Measurements from ENCODE around the gene FTL.
A peak's percentile ranks its signal among the peaks of the same experiment; 100 is the strongest.

FTL gene

DNA sequence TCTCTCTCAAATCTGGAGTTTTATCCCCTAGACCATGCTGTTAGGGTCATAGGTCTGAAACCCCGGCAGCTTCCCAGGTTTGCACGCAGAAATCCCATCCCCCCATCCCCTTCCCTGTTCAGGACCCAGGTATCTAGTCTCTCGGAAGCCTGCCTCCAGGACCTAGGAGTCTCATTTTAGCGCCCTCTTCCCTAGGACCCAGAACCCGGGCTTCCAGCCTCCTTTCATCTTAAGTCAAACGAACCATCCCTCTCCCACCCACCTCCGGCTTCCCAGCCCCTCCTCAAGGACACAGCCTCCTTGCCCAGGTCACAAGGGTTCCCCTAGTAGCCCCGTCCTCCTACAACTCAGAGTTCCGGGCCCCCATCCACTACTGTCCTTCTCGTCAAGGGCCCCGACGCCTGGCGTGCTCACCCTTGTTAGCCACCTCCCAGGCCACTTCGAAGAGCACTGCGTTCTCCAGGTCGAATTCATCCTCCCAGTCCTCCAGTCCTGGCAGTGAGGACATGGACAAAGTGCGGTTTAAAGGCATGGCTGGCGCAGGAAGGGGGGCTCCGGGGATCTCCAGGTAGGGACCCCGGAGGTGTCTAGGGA lies 27.6 kb downstream of the FTL start:
- no peak for DNase-seq

- peak; percentile 98 to 99 for DNase-seq
Observed at GRCh38 chr19:48993175-48994034, 28.3 kb downstream of the FTL start, which contains the start of the genes GYS1 and RUVBL2. Gene GYS1, minus strand, starts transcription at chr19:48993309. Its CDS starts 197 bp downstream, at chr19:48993112. Gene RUVBL2, plus strand, starts transcription at chr19:48993887. Its CDS starts 25 bp downstream, at chr19:48993912.

GRCh38 chr19:48994035-48994386 lies 28.9 kb downstream of the FTL start:
- DNase-seq, result no peak

- DNase-seq, result peak; percentile 70 to 79
Observed at GRCh38 chr19:48997972-48998371, 32.9 kb downstream of the FTL start.

GRCh38 chr19:48999481-49000325 lies 34.6 kb downstream of the FTL start:
- peak in 1 of 2 experiments; percentile 40 for DNase-seq

DNA sequence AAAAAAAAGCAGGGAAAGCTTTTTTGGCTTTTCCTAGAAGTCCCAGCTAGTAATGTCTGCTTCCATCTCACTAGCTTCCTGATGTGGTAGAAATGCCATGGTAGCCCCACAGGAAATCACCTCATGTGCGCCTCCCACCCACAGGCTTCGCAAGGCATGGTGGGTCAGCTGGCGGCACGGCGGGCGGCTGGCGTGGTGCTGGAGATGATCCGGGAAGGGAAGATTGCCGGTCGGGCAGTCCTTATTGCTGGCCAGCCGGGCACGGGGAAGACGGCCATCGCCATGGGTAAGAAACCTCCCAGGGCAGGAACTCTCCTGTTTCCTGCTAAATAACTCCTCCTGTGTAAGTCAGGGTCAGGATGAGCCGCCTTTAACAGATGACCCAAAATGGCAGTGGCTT lies 39.0 kb downstream of the FTL start:
- no peak for DNase-seq

- DNase-seq, result no peak
Observed at GRCh38 chr19:49004964-49005614, 40.0 kb downstream of the FTL start.

DNA sequence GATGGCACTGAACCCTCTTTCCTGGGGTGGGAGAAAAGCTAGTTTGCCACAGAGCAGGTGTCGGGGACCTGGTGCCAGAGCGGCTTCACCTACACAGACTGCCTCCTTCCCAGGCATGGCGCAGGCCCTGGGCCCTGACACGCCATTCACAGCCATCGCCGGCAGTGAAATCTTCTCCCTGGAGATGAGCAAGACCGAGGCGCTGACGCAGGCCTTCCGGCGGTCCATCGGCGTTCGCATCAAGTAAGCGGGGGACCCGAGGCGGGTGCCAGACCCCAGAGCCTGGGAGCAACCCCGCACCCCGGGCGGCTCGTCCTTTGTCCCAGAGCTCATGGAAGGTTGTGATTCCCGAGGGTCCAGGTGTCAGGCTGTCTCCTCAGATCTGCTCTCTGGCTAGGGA lies 41.8 kb downstream of the FTL start:
- DNase-seq, result no peak

GRCh38 chr19:49009828-49010227 lies 44.7 kb downstream of the FTL start:
- DNase-seq, result no peak

DNA sequence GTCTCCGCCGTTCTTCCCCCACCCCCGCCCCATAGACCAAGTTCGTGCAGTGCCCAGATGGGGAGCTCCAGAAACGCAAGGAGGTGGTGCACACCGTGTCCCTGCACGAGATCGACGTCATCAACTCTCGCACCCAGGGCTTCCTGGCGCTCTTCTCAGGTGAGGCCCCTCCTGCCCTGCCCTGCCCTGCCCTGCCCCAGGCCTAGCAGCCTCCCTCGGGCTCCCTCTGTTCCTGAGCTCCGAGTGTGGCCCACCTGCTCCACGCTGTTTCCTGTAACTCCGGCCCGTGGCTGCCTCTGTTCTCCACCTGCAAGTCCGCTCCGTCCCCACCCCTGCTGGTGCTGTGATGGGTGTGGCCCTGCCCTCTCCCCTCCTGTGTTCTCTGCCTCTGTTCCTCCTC lies 45.3 kb downstream of the FTL start:
- no peak for DNase-seq

DNA sequence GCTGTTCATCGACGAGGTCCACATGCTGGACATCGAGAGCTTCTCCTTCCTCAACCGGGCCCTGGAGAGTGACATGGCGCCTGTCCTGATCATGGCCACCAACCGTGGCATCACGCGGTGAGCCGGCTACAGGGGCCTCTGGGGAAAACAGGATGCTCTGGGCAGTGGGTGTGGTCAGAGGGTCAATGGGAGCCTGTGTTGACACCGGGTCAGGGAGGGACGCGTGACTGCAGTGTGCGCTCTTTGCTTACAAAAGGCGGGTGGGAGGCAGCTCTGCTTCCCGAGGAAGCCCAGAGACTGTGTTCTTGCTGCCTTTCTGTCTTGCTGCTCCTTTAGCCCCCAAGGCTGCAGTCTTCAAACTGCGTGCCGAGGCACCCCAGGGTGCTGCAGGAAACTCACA lies 46.1 kb downstream of the FTL start:
- no peak for DNase-seq

DNA sequence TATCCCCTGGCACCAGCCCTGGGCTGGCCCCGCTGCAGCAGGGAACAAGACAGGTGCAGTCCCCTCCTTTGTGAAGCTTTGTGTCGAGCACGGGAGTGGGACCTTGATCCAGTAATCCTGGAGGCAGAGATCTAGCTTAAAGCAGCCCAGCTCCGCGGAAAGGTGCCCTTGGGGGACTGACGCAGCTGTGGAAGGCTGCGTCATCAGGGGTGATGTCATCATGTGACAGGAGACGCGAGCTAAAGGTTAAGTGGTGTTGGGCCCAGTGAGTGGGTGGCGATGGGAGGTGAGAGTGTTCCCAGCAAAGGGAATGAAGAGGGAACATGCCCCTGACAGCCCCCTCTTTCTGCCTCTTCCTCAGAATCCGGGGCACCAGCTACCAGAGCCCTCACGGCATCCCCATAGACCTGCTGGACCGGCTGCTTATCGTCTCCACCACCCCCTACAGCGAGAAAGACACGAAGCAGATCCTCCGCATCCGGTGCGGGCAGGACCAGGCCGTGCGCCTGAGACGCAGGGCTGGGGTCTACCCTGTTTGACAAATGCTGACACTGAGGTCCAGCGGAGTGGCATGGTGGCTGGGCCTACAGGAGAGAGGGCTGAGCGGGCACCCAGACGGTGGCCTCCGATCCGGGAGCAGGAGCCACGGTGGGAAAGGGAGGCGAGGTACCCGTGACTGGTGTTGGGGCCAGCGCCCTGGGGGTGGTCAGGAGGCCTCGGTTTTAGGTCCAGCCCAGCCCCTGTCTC lies 49.2 kb downstream of the FTL start:
- DNase-seq, result peak in 1 of 2 experiments; percentile 30

GRCh38 chr19:49014870-49015255 lies 49.8 kb downstream of the FTL start:
- no peak for DNase-seq

DNA sequence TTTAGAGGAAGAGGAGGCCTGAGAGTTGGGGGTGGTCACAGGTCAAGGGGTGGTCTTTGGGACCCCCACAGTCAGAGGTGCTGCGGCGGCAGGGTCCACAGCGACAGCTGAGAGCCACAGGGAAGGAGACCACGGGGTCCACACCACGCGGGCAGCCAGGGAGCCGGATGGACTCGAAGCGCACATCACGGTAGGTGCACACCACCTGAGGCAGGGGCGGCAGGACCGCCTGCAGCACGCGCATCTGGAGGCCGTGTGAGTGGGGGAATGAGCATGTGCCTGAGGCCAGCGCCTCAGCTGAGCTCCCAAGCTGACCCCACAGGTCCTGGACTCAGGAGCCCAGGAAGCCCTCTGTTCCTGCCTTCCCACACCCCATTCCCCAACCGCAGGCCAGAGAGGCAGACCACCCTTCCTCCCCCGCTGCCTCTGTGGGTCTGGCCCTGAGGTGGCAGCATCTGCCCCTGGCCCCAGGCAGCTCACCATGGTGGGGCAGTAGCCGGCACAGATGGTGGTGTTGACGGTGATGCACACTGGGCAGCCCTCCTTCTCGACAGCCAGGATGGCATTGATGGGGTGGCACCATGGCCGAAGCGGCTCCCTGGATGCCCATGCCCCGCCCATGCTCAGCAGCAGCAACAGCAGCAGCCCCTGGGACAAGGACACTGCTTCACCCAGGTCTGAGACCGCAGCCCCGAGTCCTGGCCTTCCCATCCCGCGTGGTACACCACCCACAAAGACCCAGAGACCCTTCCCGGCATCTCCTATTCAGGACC lies 51.1 kb downstream of the FTL start:
- no peak for DNase-seq
